Kidney epithelial cell (primary cell): ENCODE results near the gene COMMD7. TPM values are rescaled to one million over a fixed set of nuclear protein-coding genes. Genes with fewer than 3 reads are reported as not detected.
"Not testable (repeated sequence)": the region's sequence is repeated elsewhere in the genome, so short reads cannot be mapped to it uniquely, and the experiment has no call there.

ENCODE experiments used
- DNase-seq: peaks from one replicate; pipeline ENCODE4 v3.0.0-alpha.2; 2010; ENCODE audit warnings: low read depth
- H3K27me3 ChIP-seq: 2 replicates; pipeline ENCODE4 v1.6.0; 2011; ENCODE audit warnings: low read length; ENCODE audit not compliant: control insufficient read depth, insufficient read depth
- H3K36me3 ChIP-seq: 2 replicates; pipeline ENCODE4 v1.5.1; 2011; ENCODE audit warnings: low read length; ENCODE audit not compliant: control insufficient read depth, insufficient read depth
- H3K4me3 ChIP-seq: 2 replicates; pipeline ENCODE4 v1.5.1; 2011; ENCODE audit warnings: low read depth, mild to moderate bottlenecking, control low read depth, low read length
- CTCF ChIP-seq: IDR thresholded peaks from 2 replicates; pipeline ENCODE4 v1.5.1; 2011; ENCODE audit warnings: mild to moderate bottlenecking, moderate library complexity, low read length, control low read depth, inconsistent platforms; ENCODE audit not compliant: insufficient read depth, poor library complexity, severe bottlenecking
- total RNA-seq: library from RNA; depleted of rRNA; stranded (reverse); fragments of >200 nt; gene quantifications from 2 replicates; pipeline ENCODE4 v1.2.3, GENCODE V29; 2015

COMMD7 gene
- total RNA-seq, 1 donor from 2014 or later: 52.1 TPM

- no peak for TF ChIP-seq CTCF
- Histone ChIP-seq H3K27me3 (no peaks in the 10 kb centered on the region), H3K36me3 (no peaks in the 10 kb centered on the region), H3K4me3 (no peak overlapping the region)
- no peak for DNase-seq
Measured at GRCh38 chr20:32772046-32772445, 28.8 kb upstream of the COMMD7 start.

DNA sequence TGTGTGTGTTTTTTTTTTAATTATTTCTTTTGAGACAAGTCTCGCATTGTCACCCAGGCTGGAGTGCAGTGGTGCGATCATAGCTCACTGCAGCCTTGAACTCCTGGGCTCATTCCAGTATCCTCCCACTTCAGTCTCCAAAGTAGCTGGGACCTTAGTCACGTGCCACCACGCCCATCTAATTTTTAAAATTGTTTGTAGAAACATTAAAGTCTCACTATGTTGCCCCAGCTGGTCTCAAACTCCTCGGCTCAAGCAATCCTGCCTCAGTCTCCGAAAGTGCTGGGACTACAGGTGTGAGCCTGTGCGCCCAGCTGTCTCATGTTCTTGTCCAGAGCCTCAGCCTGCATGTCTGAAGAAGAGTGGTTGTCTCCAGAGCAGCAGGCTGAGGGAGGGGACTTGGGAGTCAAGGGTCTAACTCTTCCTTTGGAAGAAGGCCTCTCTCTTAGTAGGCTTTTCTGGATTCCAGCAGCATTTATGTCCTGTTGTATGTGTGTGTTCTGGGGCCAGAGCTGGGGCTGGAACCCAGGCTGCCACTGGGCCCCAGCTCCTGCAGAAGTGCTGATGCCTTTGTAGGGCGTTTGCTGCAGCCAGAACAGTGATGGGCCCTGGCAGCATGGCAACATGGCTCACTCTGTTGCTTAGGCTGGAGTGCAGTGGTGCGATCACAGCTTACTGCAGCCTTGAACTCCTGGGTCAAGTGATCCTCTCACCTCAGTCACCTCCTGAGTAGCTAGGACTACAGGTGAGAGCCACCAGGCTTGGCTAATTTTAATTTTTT, 24.3 kb upstream of the COMMD7 start:
- Histone ChIP-seq H3K36me3 (no peaks in the 10 kb centered on the region), H3K4me3 (no peak overlapping the region), H3K27me3 (no peaks in the 10 kb centered on the region)
- no peak for DNase-seq
- TF ChIP-seq CTCF: no peak

DNA sequence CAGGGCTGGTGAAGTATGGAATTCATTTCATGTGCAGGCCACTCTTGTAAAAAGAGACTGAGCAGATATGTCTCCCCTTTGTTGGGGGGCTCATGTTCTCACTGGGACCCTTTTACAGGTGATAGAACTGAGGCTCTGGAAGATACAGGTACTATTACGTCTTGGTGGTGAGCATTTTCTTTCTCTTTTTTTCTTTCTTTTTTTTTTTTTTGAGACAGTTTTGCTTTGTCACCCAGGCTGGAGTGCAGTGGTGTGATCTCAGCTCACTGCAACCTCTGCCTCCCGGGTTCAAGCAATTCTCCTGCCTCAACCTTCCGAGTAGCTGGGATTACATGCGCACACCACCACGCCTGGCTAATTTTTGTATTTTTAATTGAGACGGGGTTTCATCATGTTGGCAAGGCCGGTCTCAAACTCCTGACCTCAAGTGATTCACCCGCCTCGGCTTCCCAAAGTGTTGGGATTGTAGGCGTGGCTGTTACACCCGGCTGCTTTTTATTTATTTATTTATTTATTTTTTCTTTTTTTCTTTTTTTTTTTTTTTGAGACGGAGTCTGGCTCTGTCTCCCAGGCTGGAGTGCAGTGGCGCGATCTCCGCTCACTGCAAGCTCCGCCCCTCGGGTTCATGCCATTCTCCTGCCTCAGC, 22.1 kb upstream of the COMMD7 start:
- H3K36me3 ChIP-seq, DNase-seq, H3K4me3 ChIP-seq, H3K27me3 ChIP-seq: not testable (repeated sequence)

GRCh38 chr20:32764005-32764960, 21.0 kb upstream of the COMMD7 start:
- Histone ChIP-seq H3K27me3 (no peaks in the 10 kb centered on the region), H3K36me3 (no peaks in the 10 kb centered on the region), H3K4me3 (peak overlapping the region; percentile 78)
- no peak for DNase-seq
- no peak for TF ChIP-seq CTCF

DNA sequence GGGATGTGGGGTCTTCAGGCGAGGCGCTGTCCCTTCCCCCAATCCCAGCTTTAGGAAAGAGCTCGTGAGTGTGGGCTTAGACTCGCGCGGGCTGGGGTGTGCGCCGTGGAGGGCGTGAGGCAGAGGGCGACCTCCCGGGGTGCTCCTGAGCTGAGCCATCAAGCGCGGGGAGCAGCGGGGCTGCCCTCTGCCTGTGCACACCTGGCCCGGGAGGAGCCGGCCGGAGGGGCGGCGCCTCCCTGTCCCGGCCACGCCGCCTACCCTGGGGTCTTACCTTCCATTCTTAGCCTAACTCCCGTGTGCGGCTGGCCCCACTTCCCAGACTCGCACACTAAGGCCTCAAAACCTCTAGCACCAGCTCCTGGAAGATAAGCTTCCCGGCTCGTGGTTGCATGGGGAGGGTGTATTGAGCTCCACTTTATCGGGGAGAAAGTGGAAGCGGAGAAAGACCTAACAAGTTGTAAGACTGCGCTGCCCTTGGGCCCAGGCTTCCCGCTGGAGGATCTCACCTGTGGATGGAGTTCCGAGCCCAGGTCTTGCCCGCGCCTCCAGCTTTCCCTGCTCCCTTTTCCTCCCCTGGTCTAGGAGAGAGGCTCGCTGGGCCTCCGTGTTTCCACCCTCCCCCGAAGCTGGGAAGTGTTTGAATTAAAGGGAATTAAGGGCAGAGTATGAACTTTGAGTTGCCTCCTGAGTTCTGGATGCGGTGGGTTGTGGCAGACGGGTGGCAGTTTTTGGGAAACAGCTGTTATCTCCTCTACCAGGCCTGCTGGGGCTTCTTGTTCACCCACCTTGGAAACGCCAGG, 20.1 kb upstream of the COMMD7 start:
- no peak for TF ChIP-seq CTCF
- Histone ChIP-seq H3K36me3 (no peaks in the 10 kb centered on the region), H3K27me3 (no peaks in the 10 kb centered on the region), H3K4me3 (peak overlapping the region; percentile 78)
- no peak for DNase-seq
